C4-2B (cell line): ENCODE measurements around the gene GAGE12F.
"Not testable (repeated sequence)": the region's sequence is repeated elsewhere in the genome, so short reads cannot be mapped to it uniquely, and the experiment has no call there.

ENCODE experiments used
- ZFX ChIP-seq: fragments of 450-650 bp; IDR thresholded peaks from 2 replicates; pipeline ENCODE4 v1.6.1; 2017
- TF ChIP-seq, protein P1 (sequence below): fragments of 450-650 bp; conservative IDR thresholded peaks from 2 replicates; pipeline ENCODE4 v1.5.1; 2017; ENCODE audit warnings: mild to moderate bottlenecking

DNA sequence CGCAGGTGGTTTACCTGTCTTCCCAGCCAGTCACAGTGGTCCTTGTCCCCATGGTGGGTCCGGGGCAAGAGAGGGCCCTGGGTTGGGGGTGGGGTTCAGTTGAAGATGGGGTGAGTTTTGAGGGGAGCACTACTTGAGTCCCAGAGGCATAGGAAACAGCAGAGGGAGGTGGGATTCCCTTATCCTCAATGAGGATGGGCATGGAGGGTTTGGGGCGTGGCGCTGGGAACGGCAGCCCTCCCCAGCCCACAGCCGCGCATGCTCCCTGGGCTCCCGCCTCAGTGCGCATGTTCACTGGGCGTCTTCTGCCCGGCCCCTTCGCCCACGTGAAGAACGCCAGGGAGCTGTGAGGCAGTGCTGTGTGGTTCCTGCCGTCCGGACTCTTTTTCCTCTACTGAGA, 19.0 kb downstream of the GAGE12F start, which contains the start of gene GAGE12H:
- TF ChIP-seq, protein P1, sequence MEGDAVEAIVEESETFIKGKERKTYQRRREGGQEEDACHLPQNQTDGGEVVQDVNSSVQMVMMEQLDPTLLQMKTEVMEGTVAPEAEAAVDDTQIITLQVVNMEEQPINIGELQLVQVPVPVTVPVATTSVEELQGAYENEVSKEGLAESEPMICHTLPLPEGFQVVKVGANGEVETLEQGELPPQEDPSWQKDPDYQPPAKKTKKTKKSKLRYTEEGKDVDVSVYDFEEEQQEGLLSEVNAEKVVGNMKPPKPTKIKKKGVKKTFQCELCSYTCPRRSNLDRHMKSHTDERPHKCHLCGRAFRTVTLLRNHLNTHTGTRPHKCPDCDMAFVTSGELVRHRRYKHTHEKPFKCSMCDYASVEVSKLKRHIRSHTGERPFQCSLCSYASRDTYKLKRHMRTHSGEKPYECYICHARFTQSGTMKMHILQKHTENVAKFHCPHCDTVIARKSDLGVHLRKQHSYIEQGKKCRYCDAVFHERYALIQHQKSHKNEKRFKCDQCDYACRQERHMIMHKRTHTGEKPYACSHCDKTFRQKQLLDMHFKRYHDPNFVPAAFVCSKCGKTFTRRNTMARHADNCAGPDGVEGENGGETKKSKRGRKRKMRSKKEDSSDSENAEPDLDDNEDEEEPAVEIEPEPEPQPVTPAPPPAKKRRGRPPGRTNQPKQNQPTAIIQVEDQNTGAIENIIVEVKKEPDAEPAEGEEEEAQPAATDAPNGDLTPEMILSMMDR, result not testable (repeated sequence)
- TF ChIP-seq ZFX, result not testable (repeated sequence)
